A673 (cell line): Measurements from ENCODE around the gene EXOSC7.

ENCODE experiments used
- EZH2 ChIP-seq: fragments of 200-600 bp; sonication (generic); IDR thresholded peaks from 2 replicates; pipeline ENCODE4 v1.6.1; 2017; ENCODE audit warnings: borderline replicate concordance, low read depth, mild to moderate bottlenecking, mixed read lengths, antibody characterized with exemption, low read length; ENCODE audit not compliant: poor library complexity, severe bottlenecking
- TF ChIP-seq, protein P1 (sequence below): fragments of 300-800, 200-600 bp; sonication (generic); conservative IDR thresholded peaks from 2 replicates; pipeline ENCODE4 v1.5.1; 2017; ENCODE audit warnings: low read depth, mild to moderate bottlenecking, antibody characterized with exemption, low read length, moderate library complexity, mixed read lengths

DNA sequence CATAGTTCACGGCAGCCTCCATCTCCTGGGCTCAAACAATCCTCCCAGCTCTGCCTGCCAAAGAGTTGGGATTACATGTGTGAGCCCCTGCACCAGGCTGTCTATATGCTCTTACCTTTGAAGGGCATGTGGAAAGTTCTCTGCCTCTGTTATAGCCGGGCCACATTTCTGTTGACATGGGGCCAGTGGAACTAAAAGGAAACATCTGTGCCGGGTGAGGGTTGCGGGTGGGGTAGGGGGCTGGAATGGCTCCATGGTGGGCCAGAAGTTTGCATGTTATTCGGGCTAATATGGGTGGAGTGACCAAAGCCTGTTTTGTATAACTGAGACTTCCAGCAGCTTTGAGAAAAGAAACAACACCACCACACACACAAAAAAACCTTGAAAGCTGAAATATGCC lies 41.8 kb downstream of the EXOSC7 start:
- TF ChIP-seq, protein P1, sequence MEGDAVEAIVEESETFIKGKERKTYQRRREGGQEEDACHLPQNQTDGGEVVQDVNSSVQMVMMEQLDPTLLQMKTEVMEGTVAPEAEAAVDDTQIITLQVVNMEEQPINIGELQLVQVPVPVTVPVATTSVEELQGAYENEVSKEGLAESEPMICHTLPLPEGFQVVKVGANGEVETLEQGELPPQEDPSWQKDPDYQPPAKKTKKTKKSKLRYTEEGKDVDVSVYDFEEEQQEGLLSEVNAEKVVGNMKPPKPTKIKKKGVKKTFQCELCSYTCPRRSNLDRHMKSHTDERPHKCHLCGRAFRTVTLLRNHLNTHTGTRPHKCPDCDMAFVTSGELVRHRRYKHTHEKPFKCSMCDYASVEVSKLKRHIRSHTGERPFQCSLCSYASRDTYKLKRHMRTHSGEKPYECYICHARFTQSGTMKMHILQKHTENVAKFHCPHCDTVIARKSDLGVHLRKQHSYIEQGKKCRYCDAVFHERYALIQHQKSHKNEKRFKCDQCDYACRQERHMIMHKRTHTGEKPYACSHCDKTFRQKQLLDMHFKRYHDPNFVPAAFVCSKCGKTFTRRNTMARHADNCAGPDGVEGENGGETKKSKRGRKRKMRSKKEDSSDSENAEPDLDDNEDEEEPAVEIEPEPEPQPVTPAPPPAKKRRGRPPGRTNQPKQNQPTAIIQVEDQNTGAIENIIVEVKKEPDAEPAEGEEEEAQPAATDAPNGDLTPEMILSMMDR: no peak
- TF ChIP-seq EZH2: no peak
